GM21367 (cell line): ENCODE measurements around the gene CCDC40.
A peak's percentile ranks its signal among the peaks of the same experiment; 100 is the strongest.
"Not testable (repeated sequence)": the region's sequence is repeated elsewhere in the genome, so short reads cannot be mapped to it uniquely, and the experiment has no call there.

ENCODE experiments used
- ATAC-seq: cut with Tn5 transposase; IDR thresholded peaks from one replicate; pipeline ENCODE4 v1.9.1; 2021; ENCODE audit not compliant: unreplicated experiment

CCDC40 gene, protein sequence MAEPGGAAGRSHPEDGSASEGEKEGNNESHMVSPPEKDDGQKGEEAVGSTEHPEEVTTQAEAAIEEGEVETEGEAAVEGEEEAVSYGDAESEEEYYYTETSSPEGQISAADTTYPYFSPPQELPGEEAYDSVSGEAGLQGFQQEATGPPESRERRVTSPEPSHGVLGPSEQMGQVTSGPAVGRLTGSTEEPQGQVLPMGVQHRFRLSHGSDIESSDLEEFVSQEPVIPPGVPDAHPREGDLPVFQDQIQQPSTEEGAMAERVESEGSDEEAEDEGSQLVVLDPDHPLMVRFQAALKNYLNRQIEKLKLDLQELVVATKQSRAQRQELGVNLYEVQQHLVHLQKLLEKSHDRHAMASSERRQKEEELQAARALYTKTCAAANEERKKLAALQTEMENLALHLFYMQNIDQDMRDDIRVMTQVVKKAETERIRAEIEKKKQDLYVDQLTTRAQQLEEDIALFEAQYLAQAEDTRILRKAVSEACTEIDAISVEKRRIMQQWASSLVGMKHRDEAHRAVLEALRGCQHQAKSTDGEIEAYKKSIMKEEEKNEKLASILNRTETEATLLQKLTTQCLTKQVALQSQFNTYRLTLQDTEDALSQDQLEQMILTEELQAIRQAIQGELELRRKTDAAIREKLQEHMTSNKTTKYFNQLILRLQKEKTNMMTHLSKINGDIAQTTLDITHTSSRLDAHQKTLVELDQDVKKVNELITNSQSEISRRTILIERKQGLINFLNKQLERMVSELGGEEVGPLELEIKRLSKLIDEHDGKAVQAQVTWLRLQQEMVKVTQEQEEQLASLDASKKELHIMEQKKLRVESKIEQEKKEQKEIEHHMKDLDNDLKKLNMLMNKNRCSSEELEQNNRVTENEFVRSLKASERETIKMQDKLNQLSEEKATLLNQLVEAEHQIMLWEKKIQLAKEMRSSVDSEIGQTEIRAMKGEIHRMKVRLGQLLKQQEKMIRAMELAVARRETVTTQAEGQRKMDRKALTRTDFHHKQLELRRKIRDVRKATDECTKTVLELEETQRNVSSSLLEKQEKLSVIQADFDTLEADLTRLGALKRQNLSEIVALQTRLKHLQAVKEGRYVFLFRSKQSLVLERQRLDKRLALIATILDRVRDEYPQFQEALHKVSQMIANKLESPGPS

DNA sequence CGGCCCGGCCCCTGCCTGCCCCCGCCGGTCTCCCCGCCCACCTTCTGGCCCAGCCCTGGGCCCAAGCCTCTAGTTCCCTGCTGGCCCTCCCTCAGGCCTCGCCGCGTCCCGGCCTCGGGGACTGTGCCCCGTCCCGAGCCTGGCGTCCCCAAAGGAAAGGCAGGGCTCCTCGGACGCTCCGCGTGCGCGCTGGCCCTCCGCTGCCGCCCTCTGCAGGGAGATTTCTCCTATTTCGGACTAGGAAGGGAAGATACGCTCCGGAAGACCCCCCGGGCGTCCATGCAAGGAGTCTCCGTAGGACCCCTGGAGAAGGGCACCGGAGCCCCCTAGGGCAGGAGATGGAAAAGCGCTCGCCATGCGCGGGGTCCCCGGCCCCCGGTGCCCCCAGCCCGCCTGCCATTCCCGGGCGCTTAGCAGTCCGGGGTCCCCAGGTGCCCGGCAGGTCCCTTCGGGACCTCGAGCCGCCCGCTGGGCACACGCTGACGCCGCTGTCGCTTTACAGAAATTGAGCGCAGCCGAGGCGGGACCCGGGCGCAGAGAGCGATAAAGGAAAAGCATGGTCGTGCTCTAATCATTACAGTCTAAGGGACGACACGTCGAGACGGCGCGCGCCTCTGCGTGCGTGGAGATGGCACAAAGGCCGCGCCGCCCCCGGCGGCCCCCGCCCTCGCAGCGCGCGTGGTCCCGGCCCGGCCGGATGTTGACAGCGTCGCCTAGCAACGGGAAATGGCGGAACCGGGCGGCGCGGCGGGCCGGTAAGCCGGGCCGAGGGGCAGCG, at the start of gene CCDC40:
CCDC40 (plus strand) TSS at position 706 of the 778 bp plus-strand sequence; CDS start at position 727, 21 bp downstream.
- peak; percentile 51 for ATAC-seq

DNA sequence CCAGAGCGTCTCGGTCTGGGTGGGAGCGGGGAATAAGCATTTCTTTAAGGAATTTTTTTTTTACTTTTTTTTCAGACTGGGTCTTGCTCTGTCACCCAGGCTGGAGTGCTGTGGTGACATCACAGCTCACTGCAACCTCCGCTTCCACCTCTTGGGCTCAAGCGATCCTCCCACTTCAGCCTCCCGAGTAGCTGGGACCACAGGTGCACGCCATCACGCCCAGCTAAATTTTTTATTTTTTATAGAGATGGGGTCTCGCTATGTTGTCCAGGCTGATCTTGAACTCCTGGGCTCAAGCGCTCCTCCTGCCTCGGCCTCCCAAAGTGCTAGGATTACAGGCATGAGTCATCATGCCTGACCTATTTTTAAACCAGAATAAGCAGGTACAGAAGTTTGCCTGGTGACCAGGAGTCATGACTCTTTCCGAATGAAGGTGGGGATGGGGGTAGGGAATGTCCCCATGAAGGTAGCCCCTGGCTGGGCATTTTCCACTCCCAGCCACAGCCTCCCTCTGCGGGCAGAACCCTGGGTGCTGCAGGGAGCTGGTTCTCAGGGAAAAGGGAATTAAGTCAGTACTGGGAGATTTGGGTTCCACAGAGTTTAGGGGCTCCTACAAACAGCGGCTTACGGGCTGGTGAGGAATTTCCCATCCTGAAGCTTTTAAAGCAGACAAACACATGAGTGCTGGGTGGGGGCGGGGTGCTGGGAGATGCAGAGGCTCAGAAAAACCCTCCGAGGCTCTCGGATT, 49.1 kb upstream of the CCDC40 start:
- no peak for ATAC-seq

- ATAC-seq, result no peak
Measured at GRCh38 chr17:79987935-79988184, 48.6 kb upstream of the CCDC40 start.

- ATAC-seq, result no peak
Measured at GRCh38 chr17:79988185-79988971, 48.1 kb upstream of the CCDC40 start.

GRCh38 chr17:79989106-79989835, 47.2 kb upstream of the CCDC40 start:
- ATAC-seq, result no peak

GRCh38 chr17:79990051-79990592, 46.3 kb upstream of the CCDC40 start:
- no peak for ATAC-seq

- ATAC-seq, result no peak
Measured at GRCh38 chr17:79990704-79991103, 45.7 kb upstream of the CCDC40 start.

- no peak for ATAC-seq
Measured at GRCh38 chr17:79991140-79991923, 45.1 kb upstream of the CCDC40 start.

GRCh38 chr17:79991924-79992648, 44.4 kb upstream of the CCDC40 start:
- no peak for ATAC-seq

GRCh38 chr17:79992649-79993389, 43.6 kb upstream of the CCDC40 start:
- ATAC-seq, result no peak

DNA sequence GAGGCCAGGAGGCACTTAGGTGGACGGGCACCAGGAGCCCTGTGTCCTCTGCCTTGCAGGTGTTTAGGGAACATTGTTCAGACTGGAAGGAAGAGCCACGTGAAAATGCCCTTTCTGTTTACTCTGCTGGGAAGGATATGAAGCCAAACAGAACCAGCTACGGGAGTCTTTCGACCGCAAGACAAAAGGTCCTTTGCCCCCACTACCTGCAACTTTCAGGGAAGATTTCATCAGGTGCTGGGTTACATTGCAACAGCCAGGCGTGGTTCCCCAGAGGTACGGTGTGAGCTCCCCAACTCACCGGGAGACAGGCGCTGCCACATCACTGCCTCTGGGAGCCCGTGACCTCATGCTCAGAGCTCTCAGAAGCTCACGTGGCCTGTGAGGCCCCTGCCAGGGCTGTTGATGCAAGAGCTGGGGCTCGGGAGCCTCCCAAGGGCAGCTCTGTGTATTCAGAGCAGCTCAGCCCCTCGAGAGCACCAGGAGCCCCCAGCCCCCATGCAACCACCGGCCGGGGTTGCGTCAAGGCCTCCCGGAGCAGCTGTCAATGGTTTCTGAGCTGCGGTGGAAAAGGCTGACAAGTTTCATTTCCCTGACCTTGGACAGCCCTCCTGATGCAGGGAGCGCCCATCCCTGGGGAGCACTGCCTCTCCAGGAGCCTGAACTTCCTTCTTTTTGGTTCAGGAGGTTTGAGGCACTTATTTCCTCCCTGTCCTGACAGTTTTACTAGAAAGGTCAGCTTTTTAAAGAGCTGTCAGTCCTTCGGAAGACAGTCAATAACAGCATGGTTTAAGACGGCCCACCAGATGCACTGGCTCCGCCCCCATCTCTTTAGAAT, 42.8 kb upstream of the CCDC40 start:
- ATAC-seq, result no peak

- not testable (repeated sequence) for ATAC-seq
Measured at GRCh38 chr17:79994228-79994569, 42.2 kb upstream of the CCDC40 start.

DNA sequence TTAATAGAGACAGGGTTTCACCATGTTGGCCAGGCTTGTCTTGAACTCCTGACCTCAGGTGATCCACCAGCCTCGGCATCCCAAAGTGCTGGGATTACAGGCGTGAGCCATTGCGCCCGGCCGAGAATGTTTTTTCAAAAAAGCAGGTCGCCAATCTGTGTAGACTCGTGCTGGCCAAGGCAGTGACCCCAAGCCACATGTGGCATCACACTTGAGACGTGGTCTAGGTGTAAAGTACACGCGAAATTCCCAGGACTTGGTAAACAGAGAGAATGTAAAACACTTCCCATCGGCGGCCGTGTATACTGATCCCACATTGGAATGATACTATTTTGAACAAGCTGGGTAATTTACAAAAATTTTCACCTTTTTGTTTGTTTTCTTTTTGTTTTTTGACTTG, 41.8 kb upstream of the CCDC40 start:
- ATAC-seq, result no peak

GRCh38 chr17:79995696-79996095, 40.7 kb upstream of the CCDC40 start:
- ATAC-seq, result no peak

GRCh38 chr17:79996291-79996690, 40.2 kb upstream of the CCDC40 start:
- ATAC-seq, result no peak
